ENCODE measurements around the gene GABBR2.
A peak's percentile ranks its signal among the peaks of the same experiment; 100 is the strongest.

GABBR2 gene

GRCh38 chr9:98331536-98332259 lies 377.0 kb downstream of the GABBR2 start:
- no peak for DNase-seq

GRCh38 chr9:98330831-98331230 lies 377.9 kb downstream of the GABBR2 start:
- DNase-seq = no peak

GRCh38 chr9:98329904-98330303 lies 378.8 kb downstream of the GABBR2 start:
- DNase-seq = no peak

DNA sequence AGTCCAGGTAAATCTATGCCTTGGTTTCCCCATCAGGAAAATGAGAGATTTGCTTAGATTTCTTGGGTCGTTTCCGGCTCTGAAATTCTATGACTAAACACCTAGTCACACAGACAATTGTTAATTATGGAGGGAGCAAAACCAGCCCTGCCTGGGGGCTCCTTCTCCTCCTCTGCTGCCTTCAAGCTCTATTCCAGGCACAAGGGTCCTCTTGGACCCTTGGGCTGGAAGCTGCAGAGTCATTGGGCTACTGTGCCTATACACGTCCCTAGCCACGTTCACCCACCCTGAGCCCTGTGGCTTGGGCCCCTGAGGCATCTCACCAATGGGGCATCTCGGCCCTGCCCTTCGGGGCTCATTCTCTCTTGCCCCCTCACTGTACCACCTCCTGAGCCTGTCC lies 379.5 kb downstream of the GABBR2 start:
- no peak for DNase-seq

DNA sequence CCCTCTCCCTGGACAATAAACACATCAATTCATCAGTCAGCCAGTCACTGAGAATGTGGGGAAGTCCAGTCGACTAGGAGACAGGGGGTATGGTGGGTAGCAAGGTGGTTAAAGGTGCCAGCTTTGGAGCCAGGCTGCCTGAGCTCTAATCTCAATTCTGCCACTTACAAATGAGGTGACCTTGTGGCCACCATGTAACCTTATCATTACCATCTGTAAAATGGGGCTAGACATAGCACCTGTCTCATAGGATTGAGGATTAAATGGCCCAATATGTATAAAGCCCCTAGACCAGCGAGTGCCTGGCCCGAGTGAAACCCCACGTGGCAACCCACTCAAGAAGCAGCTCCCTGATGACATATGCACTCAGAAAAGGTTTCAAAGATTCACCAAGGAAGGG lies 380.0 kb downstream of the GABBR2 start:
- DNase-seq = no peak

- DNase-seq = no peak
Observed at GRCh38 chr9:98328141-98328540, 380.6 kb downstream of the GABBR2 start.

GRCh38 chr9:98327249-98327561 lies 381.5 kb downstream of the GABBR2 start:
- DNase-seq = no peak

GRCh38 chr9:98326459-98327248 lies 382.1 kb downstream of the GABBR2 start:
- no peak for DNase-seq

DNA sequence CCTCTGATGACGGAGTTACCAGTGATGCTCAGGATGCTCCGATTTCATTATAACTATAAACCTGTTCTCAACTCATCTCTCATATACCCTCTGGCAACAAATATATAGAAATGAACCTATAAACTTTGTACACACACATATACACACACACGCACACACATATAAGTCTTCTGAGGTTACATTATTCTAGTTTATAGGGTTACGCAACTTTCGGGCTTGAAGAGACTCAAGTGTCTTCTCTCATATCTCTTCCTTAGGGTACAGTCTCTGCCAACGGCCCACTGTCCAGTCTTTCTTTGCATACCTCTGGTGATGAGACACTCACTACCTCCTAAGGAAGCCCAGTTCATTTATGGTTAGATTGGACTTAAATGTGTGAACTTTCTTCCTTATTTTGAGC lies 383.9 kb downstream of the GABBR2 start:
- DNase-seq = no peak

DNA sequence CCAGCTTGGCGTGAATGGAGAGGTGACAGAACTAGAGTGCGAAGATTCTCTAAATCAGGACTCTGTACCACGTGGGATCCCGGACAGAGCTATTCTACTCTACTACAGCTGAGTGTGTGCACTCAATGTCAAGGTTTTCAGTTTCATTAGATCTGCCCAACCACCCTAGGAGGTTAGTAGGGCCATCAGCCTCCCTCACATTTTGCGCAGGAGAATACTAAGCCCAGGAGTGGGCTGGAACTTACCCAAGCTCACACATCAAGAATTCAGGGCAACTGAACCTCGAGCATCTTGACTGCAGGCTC lies 385.0 kb downstream of the GABBR2 start:
- DNase-seq = no peak

GRCh38 chr9:98323051-98323830 lies 385.5 kb downstream of the GABBR2 start:
- DNase-seq = no peak

DNA sequence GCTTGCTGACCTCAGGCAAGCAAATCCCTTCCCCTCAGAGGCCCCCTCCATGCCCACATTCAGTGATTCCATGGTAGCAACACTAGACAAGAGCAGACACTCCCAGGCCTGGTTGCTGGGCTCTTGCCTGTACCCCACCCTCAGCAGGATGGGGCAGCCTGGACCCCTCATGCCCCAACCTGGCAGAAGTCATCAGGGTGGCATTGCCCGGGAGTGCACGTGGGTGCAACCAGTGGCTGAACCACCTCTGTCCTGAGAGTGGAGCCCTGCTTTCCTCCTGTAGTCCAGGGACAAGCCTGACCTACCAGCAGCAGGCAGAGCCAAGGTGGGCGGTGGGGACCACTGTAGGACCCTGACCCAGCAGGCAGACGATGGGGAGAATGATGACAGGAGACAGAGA lies 387.5 kb downstream of the GABBR2 start:
- no peak for DNase-seq

- no peak for DNase-seq
Observed at GRCh38 chr9:98318834-98319478, 389.8 kb downstream of the GABBR2 start.

DNA sequence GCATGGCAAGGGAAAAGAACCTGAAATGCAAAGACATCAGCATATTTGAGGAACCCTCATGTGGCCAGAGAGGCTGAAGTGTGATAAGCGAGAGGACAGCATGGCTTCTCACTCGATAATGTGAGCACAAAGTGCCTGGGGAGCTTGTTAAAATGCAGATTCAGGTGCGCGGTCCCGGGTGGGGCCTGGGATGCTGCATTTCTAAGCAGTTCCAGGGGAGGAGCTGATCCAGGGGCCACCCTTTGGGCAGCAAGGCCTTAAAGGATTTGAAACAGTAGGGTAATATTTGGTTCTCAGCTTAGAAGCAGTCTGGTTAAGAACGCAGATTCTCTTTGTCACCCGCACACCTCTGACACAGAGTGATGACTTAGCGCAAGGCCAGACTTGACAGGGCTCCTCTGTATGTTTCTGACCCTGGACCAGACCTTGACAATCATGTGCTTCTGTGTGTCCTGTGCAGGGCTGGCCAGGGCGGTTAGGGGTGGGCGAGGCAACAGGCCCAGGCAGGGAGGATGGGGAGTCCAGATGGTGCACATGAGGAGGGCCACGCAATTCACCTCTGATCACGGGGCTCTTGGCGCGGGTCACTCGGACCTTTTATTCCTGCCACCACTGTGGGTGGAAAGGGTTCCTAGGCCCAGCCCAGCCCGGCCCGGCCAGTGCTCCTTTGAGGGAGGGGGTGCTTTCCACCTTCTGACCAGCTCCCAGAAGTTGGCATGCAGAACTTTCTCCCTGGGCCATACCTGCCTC lies 390.5 kb downstream of the GABBR2 start:
- DNase-seq = no peak

DNA sequence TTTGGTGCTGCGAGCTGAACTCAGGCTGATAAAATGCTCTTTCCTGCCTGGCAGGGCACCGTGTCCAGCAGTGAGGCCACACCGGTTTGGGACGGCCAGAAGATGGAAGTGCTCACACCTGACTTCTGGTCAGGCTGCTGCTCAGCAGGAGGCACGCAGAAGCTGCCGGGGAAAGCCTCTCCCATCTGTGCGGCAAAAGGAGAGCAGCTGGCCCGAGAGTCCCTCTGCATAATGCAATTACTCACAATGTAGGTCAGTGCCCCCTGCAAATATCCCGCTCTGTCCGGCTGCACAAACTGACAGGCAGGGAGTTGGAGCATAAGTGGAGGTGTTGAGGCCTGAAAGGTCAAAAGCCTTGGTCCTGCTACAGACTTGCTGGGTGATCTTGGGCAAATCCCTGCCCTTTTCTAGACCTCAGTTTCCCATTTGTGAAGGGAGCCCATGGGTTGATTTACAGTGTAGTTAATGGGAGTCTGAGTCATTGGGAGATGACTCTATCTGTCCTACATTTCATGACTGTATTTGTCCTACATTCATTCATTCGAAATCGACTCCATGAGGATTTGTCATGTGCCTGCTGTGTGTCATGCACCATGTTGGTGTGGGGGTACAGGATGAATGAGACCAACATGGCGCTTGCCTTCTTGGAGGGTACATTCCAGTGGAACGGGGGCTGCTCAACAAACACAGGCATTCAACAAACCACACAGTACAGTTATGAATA lies 391.4 kb downstream of the GABBR2 start:
- no peak for DNase-seq

DNA sequence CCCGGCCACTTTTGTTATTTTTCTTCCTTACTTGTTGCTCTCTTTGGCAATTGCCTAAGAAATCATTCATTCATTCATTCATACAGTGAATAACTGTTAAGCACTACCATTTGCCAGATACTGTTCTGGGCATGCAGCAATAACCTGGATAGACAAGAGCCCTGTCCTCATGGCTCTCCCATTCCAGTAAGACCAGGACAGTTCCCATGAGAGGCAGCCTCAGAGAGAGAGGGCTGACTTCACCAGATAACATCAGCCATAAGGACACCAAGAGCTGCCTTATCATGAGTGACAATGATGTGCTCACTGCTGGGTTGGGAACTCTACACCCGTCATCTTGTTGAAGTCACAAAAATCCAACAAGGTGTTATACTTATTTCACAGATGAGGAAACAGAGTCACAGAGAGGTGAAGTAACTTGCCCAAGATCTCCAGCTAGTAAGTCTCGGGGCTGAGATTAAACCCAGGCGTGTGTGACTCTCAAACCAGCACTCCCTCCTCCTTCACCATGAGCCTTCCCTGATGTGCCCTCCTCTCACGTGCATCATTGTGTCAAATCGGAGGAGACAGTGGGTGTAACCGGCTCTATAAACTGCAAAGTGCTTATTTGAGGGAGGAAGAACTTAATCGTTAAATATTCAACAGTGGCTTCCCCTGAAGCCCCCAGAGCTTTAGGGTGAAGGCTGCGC lies 392.1 kb downstream of the GABBR2 start:
- DNase-seq = no peak

DNA sequence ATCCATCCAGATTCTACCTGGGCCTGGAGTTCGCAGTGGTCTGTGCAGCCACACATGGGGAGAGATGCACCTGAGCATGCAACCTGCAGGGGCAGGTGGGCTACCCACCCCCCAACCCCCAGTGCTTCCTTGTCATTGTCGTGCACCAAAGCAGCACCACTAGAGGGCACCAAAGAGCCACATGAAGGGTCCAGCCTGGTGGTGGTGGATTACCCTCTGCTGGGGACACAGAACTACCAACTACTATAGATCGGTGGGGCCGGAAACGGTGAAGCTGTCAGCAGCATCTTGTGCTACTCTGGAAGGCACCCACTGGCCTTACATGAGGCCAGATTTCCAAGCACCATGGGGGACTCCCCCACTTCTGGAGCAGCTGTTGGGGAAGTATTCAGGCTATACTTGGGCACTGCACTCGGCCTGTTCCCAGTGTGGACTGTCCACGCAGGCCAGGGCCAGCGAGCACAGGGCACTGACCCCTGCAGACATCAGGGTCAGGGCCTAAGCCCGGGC lies 393.1 kb downstream of the GABBR2 start:
- peak; percentile 35 for DNase-seq

GRCh38 chr9:98315067-98315453 lies 393.7 kb downstream of the GABBR2 start:
- no peak for DNase-seq

- no peak for DNase-seq
Observed at GRCh38 chr9:98314381-98315066, 394.2 kb downstream of the GABBR2 start.

DNA sequence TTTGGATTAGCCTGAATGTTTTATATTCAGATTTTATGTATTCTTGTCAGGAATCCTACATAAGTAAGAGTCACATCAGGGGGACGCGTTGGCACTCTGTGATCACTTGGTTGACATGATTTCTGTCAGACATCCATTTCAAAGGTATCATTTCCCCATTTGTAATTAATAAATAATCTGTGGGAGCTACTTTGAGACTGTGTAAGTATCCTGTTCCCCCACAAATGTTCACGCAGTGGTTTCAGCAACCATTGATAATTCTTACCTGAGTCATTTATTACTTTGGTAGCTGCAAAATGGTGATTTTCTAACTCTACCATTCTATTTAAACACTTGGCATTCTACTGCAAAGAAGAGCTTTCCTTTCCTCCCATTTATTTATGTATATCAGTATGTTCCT lies 396.4 kb downstream of the GABBR2 start:
- no peak for DNase-seq

- no peak for DNase-seq
Observed at GRCh38 chr9:98311541-98311940, 397.2 kb downstream of the GABBR2 start.

Measured in NCI-H446 treated with DMSO at 0.1 percent for 48 hours (cell line).